ENCODE data around the gene TLCD4. TPM values are rescaled to one million over a fixed set of nuclear protein-coding genes. Genes with fewer than 3 reads are reported as not detected.

Gene TLCD4
- total RNA-seq, 1 experiment from 2014 or later = 14.1 TPM

- DNase-seq = peak; percentile 65 to 71
- no peak overlapping the region for H3K4me3 ChIP-seq (ENCODE audit: low read depth, low read length)
- BruUV-seq (replicated peaks) = no TSS peak
- Mint-ChIP-seq H3K9me3 (ENCODE audit: unreplicated experiment) (no peaks in the 10 kb centered on the region), H3K27me3 (ENCODE audit: insufficient read depth, unreplicated experiment) (no peaks in the 10 kb centered on the region), H3K4me1 (ENCODE audit: low read depth, unreplicated experiment) (peaks cover 24% of the 10 kb centered on the region), H3K27ac (ENCODE audit: unreplicated experiment) (peak overlapping the region; percentile 89), H3K4me3 (ENCODE audit: unreplicated experiment) (peak overlapping the region; percentile 56), H3K36me3 (ENCODE audit: insufficient read depth, unreplicated experiment) (peaks cover 16% of the 10 kb centered on the region)
- no peaks in the 10 kb centered on the region for H3K36me3 ChIP-seq (ENCODE audit: control insufficient read depth, insufficient read depth, low read length)
- CTCF ChIA-PET = interaction anchor here (1.5 kb wide), 1 partner anchor 165 kb away, joined by 6 read pairs; the partner anchor contains the start of gene RWDD3
- TF ChIP-seq, protein P1, sequence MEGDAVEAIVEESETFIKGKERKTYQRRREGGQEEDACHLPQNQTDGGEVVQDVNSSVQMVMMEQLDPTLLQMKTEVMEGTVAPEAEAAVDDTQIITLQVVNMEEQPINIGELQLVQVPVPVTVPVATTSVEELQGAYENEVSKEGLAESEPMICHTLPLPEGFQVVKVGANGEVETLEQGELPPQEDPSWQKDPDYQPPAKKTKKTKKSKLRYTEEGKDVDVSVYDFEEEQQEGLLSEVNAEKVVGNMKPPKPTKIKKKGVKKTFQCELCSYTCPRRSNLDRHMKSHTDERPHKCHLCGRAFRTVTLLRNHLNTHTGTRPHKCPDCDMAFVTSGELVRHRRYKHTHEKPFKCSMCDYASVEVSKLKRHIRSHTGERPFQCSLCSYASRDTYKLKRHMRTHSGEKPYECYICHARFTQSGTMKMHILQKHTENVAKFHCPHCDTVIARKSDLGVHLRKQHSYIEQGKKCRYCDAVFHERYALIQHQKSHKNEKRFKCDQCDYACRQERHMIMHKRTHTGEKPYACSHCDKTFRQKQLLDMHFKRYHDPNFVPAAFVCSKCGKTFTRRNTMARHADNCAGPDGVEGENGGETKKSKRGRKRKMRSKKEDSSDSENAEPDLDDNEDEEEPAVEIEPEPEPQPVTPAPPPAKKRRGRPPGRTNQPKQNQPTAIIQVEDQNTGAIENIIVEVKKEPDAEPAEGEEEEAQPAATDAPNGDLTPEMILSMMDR (IDR thresholded peaks at IDR 0.05; ENCODE audit: insufficient read depth in 1 of 2, low read depth in 1 of 2, low read length in 1 of 2, severe bottlenecking in 1 of 2, unreplicated experiment in 1 of 2) = no peak
- peaks cover 35% of the 10 kb centered on the region for H3K4me1 ChIP-seq
- no peaks in the 10 kb centered on the region for H3K27me3 ChIP-seq (replicated peaks; ENCODE audit: control insufficient read depth, insufficient read depth, low read length)
- POLR2A ChIA-PET = interaction anchor here (1.2 kb wide), 1 partner anchor 48 kb away, joined by 4 read pairs; the partner anchor contains the start of gene TLCD4
- no peaks in the 10 kb centered on the region for H3K9me3 ChIP-seq
- intact Hi-C loops (cut with micrococcal nuclease; ENCODE audit: unreplicated experiment) = loop anchor here (1.0 kb wide), 1 partner anchor 53 kb away; no protein-coding TSS in a partner anchor
Measured at GRCh38 chr1:95068956-95069709, 48.0 kb upstream of the TLCD4 start.

DNA sequence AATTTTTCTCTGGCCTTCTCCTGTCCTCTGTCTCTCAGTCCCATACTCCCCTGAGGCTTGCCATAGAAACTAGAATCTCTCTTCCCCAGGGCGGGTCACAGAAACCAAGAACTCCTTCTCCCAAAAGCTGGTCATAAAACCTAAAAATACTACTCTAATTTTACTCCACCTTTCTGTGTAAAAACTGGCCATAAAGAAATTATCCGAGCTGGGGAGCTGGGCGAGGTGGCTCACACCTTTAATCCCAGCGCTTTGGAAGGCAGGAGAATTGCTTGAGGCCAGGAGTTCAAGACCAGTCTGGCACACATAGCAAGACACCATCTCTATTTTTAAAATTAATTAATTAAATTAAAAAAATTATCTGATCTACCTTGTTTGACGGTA is 47.5 kb upstream of the TLCD4 start:
- CTCF ChIA-PET = interaction anchor here (1.5 kb wide), 1 partner anchor 164 kb away, joined by 6 read pairs; the partner anchor contains the start of gene RWDD3
- Mint-ChIP-seq H3K9me3 (ENCODE audit: unreplicated experiment) (no peaks in the 10 kb centered on the region), H3K27me3 (ENCODE audit: insufficient read depth, unreplicated experiment) (no peaks in the 10 kb centered on the region), H3K4me3 (ENCODE audit: unreplicated experiment) (peak overlapping the region; percentile 56), H3K4me1 (ENCODE audit: low read depth, unreplicated experiment) (peaks cover 24% of the 10 kb centered on the region), H3K27ac (ENCODE audit: unreplicated experiment) (peak overlapping the region; percentile 89), H3K36me3 (ENCODE audit: insufficient read depth, unreplicated experiment) (peaks cover 13% of the 10 kb centered on the region)
- TF ChIP-seq, protein P1 (IDR thresholded peaks at IDR 0.05; ENCODE audit: insufficient read depth in 1 of 2, low read depth in 1 of 2, low read length in 1 of 2, severe bottlenecking in 1 of 2, unreplicated experiment in 1 of 2) = no peak
- intact Hi-C loops (cut with micrococcal nuclease; ENCODE audit: unreplicated experiment) = loop anchor here (1.0 kb wide), 1 partner anchor 53 kb away; no protein-coding TSS in a partner anchor
- no TSS peak for BruUV-seq (replicated peaks)
- Histone ChIP-seq H3K27me3 (replicated peaks; ENCODE audit: control insufficient read depth, insufficient read depth, low read length) (no peaks in the 10 kb centered on the region), H3K4me3 (ENCODE audit: low read depth, low read length) (no peak overlapping the region), H3K36me3 (ENCODE audit: control insufficient read depth, insufficient read depth, low read length) (no peaks in the 10 kb centered on the region), H3K9me3 (no peaks in the 10 kb centered on the region), H3K4me1 (peaks cover 35% of the 10 kb centered on the region)
- POLR2A ChIA-PET = interaction anchor here (1.2 kb wide), 1 partner anchor 47 kb away, joined by 4 read pairs; the partner anchor contains the start of gene TLCD4
- peak; percentile 21 to 42 for DNase-seq

- H3K4me1 ChIP-seq = peaks cover 35% of the 10 kb centered on the region
- H3K36me3 ChIP-seq (ENCODE audit: control insufficient read depth, insufficient read depth, low read length) = no peaks in the 10 kb centered on the region
- intact Hi-C loops (cut with micrococcal nuclease; ENCODE audit: unreplicated experiment) = no loop called here
- H3K36me3 Mint-ChIP-seq (ENCODE audit: insufficient read depth, unreplicated experiment) = peaks cover 13% of the 10 kb centered on the region
- DNase-seq = no peak
- H3K9me3 ChIP-seq = no peaks in the 10 kb centered on the region
- ChIA-PET POLR2A (interaction anchor here (0.6 kb wide), 1 partner anchor 162 kb away, joined by 4 read pairs; no protein-coding TSS in a partner anchor), CTCF (no interaction called here)
- H3K4me3 Mint-ChIP-seq (ENCODE audit: unreplicated experiment) = peak overlapping the region; percentile 99
- H3K4me3 ChIP-seq (ENCODE audit: low read depth, low read length) = no peak overlapping the region
- H3K27me3 Mint-ChIP-seq (ENCODE audit: insufficient read depth, unreplicated experiment) = no peaks in the 10 kb centered on the region
- peaks cover 18% of the 10 kb centered on the region for H3K4me1 Mint-ChIP-seq (ENCODE audit: low read depth, unreplicated experiment)
- no peaks in the 10 kb centered on the region for H3K27me3 ChIP-seq (replicated peaks; ENCODE audit: control insufficient read depth, insufficient read depth, low read length)
- H3K27ac Mint-ChIP-seq (ENCODE audit: unreplicated experiment) = peak overlapping the region; percentile 95
- H3K9me3 Mint-ChIP-seq (ENCODE audit: unreplicated experiment) = no peaks in the 10 kb centered on the region
- TF ChIP-seq, protein P1 (IDR thresholded peaks at IDR 0.05; ENCODE audit: insufficient read depth in 1 of 2, low read depth in 1 of 2, low read length in 1 of 2, severe bottlenecking in 1 of 2, unreplicated experiment in 1 of 2) = no peak
- no TSS peak for BruUV-seq (replicated peaks)
Measured at GRCh38 chr1:95071539-95071938, 45.6 kb upstream of the TLCD4 start.

Measured in Caco-2 (cell line).